Activated T-helper 17 cell treated with anti-CD3 and anti-CD28 coated beads, Interleukin-2, amount 50 U/mL, for 72 hours (primary cell): ENCODE results near the gene SPIB. TPM values are rescaled to one million over a fixed set of nuclear protein-coding genes. Genes with fewer than 3 reads are reported as not detected.
"Not testable (repeated sequence)": the region's sequence is repeated elsewhere in the genome, so short reads cannot be mapped to it uniquely, and the experiment has no call there.

Source experiments
- ATAC-seq: fragments of 150-1000 bp; cut with Tn5 transposase; replicated peaks from 2 replicates; pipeline ENCODE4 v1.10.0; 2021; ENCODE audit warnings: mild to moderate bottlenecking, moderate library complexity
- H3K27ac Mint-ChIP-seq: one replicate; pipeline ENCODE4 v1.8.0; 2022; ENCODE audit warnings: mixed read lengths
- H3K27me3 Mint-ChIP-seq: one replicate; pipeline ENCODE4 v1.8.0; 2022; ENCODE audit warnings: mixed read lengths
- H3K36me3 Mint-ChIP-seq: one replicate; pipeline ENCODE4 v1.8.0; 2022; ENCODE audit warnings: low read depth, mild to moderate bottlenecking, mixed read lengths
- H3K4me1 Mint-ChIP-seq: one replicate; pipeline ENCODE4 v1.8.0; 2022; ENCODE audit warnings: mixed read lengths
- H3K4me3 Mint-ChIP-seq: one replicate; pipeline ENCODE4 v1.8.0; 2022; ENCODE audit warnings: mild to moderate bottlenecking, mixed read lengths
- H3K9me3 Mint-ChIP-seq: one replicate; pipeline ENCODE4 v1.8.0; 2022; ENCODE audit warnings: mixed read lengths
- total RNA-seq, 2 donors: library from RNA; stranded (reverse); gene quantifications; one replicate each; pipeline ENCODE4 v1.2.3, GENCODE V29; 2022

The SPIB gene
- total RNA-seq, 2 donors from 2014 or later = 1.9 to 2.4 TPM

- ATAC-seq = no peak
- Mint-ChIP-seq H3K27ac (no peak overlapping the region), H3K27me3 (peaks cover 21% of the 10 kb centered on the region), H3K9me3 (no peaks in the 10 kb centered on the region), H3K4me1 (peaks cover 3% of the 10 kb centered on the region), H3K4me3 (peak overlapping the region; percentile 87), H3K36me3 (no peaks in the 10 kb centered on the region)
Measured at GRCh38 chr19:50433201-50434180, 14.8 kb downstream of the SPIB start.

GRCh38 chr19:50434525-50434924, 15.8 kb downstream of the SPIB start:
- Mint-ChIP-seq H3K36me3 (no peaks in the 10 kb centered on the region), H3K4me1 (peaks cover 3% of the 10 kb centered on the region), H3K27ac (no peak overlapping the region), H3K27me3 (peaks cover 26% of the 10 kb centered on the region), H3K9me3 (no peaks in the 10 kb centered on the region), H3K4me3 (no peak overlapping the region)
- no peak for ATAC-seq

- peaks cover 3% of the 10 kb centered on the region for H3K4me1 Mint-ChIP-seq
- H3K27ac Mint-ChIP-seq = no peak overlapping the region
- no peaks in the 10 kb centered on the region for H3K9me3 Mint-ChIP-seq
- H3K27me3 Mint-ChIP-seq = peaks cover 30% of the 10 kb centered on the region
- H3K36me3 Mint-ChIP-seq = no peaks in the 10 kb centered on the region
- no peak overlapping the region for H3K4me3 Mint-ChIP-seq
- no peak for ATAC-seq
Measured at GRCh38 chr19:50435221-50435620, 16.5 kb downstream of the SPIB start.

- H3K4me1 Mint-ChIP-seq = peaks cover 3% of the 10 kb centered on the region
- no peak for ATAC-seq
- H3K9me3 Mint-ChIP-seq = no peaks in the 10 kb centered on the region
- H3K27me3 Mint-ChIP-seq = peaks cover 30% of the 10 kb centered on the region
- H3K4me3 Mint-ChIP-seq = no peak overlapping the region
- no peaks in the 10 kb centered on the region for H3K36me3 Mint-ChIP-seq
- no peak overlapping the region for H3K27ac Mint-ChIP-seq
Measured at GRCh38 chr19:50435627-50436026, 16.9 kb downstream of the SPIB start.

- Mint-ChIP-seq H3K4me3 (no peak overlapping the region), H3K27ac (no peak overlapping the region), H3K27me3 (peaks cover 29% of the 10 kb centered on the region), H3K9me3 (no peaks in the 10 kb centered on the region), H3K36me3 (no peaks in the 10 kb centered on the region), H3K4me1 (no peaks in the 10 kb centered on the region)
- ATAC-seq = no peak
Measured at GRCh38 chr19:50437862-50438449, 19.2 kb downstream of the SPIB start.

GRCh38 chr19:50439130-50439529, 20.4 kb downstream of the SPIB start:
- H3K4me1 Mint-ChIP-seq, H3K9me3 Mint-ChIP-seq, H3K36me3 Mint-ChIP-seq, H3K27ac Mint-ChIP-seq, ATAC-seq, H3K4me3 Mint-ChIP-seq: not testable (repeated sequence)
- H3K27me3 Mint-ChIP-seq = peaks cover 32% of the 10 kb centered on the region

GRCh38 chr19:50444059-50444458, 25.3 kb downstream of the SPIB start:
- no peak overlapping the region for H3K27ac Mint-ChIP-seq
- H3K27me3 Mint-ChIP-seq = peaks cover 22% of the 10 kb centered on the region
- no peak for ATAC-seq
- H3K4me3 Mint-ChIP-seq = no peak overlapping the region
- no peaks in the 10 kb centered on the region for H3K36me3 Mint-ChIP-seq
- H3K9me3 Mint-ChIP-seq = no peaks in the 10 kb centered on the region
- no peaks in the 10 kb centered on the region for H3K4me1 Mint-ChIP-seq

- Mint-ChIP-seq H3K27me3 (peaks cover 16% of the 10 kb centered on the region), H3K4me1 (no peaks in the 10 kb centered on the region), H3K9me3 (no peaks in the 10 kb centered on the region), H3K4me3 (no peak overlapping the region), H3K27ac (no peak overlapping the region), H3K36me3 (no peaks in the 10 kb centered on the region)
- ATAC-seq = no peak
Measured at GRCh38 chr19:50447053-50447452, 28.3 kb downstream of the SPIB start.

- no peaks in the 10 kb centered on the region for H3K36me3 Mint-ChIP-seq
- no peaks in the 10 kb centered on the region for H3K9me3 Mint-ChIP-seq
- peaks cover 16% of the 10 kb centered on the region for H3K27me3 Mint-ChIP-seq
- no peak overlapping the region for H3K27ac Mint-ChIP-seq
- no peak for ATAC-seq
- H3K4me3 Mint-ChIP-seq = no peak overlapping the region
- no peaks in the 10 kb centered on the region for H3K4me1 Mint-ChIP-seq
Measured at GRCh38 chr19:50447750-50448149, 29.0 kb downstream of the SPIB start.

GRCh38 chr19:50449236-50449899, 30.6 kb downstream of the SPIB start:
- Mint-ChIP-seq H3K27ac (no peak overlapping the region), H3K9me3 (no peaks in the 10 kb centered on the region), H3K4me1 (no peaks in the 10 kb centered on the region), H3K4me3 (no peak overlapping the region), H3K36me3 (no peaks in the 10 kb centered on the region), H3K27me3 (peaks cover 6% of the 10 kb centered on the region)
- no peak for ATAC-seq

- Mint-ChIP-seq H3K27me3 (peaks cover 3% of the 10 kb centered on the region), H3K9me3 (no peaks in the 10 kb centered on the region), H3K36me3 (no peaks in the 10 kb centered on the region), H3K4me1 (no peaks in the 10 kb centered on the region), H3K4me3 (peak overlapping the region; percentile 18), H3K27ac (no peak overlapping the region)
- no peak for ATAC-seq
Measured at GRCh38 chr19:50450369-50451222, 31.9 kb downstream of the SPIB start.

- Mint-ChIP-seq H3K9me3 (no peaks in the 10 kb centered on the region), H3K27me3 (peaks cover 8% of the 10 kb centered on the region)
- ATAC-seq = no peak
Measured at GRCh38 chr19:50451223-50451534, 32.4 kb downstream of the SPIB start.

GRCh38 chr19:50453243-50453642, 34.5 kb downstream of the SPIB start:
- Mint-ChIP-seq H3K27ac (no peak overlapping the region), H3K4me1 (no peaks in the 10 kb centered on the region), H3K9me3 (no peaks in the 10 kb centered on the region), H3K27me3 (peaks cover 14% of the 10 kb centered on the region), H3K36me3 (no peaks in the 10 kb centered on the region), H3K4me3 (no peak overlapping the region)
- ATAC-seq = no peak

More at GRCh38 chr19:50451223-50451534, 32.4 kb downstream of the SPIB start:
- peak overlapping the region; percentile 18 for H3K4me3 Mint-ChIP-seq
- H3K36me3 Mint-ChIP-seq = no peaks in the 10 kb centered on the region
- no peak overlapping the region for H3K27ac Mint-ChIP-seq
- no peaks in the 10 kb centered on the region for H3K4me1 Mint-ChIP-seq

GRCh38 chr19:50455992-50456391, 37.3 kb downstream of the SPIB start:
- Mint-ChIP-seq H3K36me3 (no peaks in the 10 kb centered on the region), H3K4me1 (peaks cover 6% of the 10 kb centered on the region), H3K27ac (no peak overlapping the region), H3K4me3 (no peak overlapping the region), H3K9me3 (no peaks in the 10 kb centered on the region), H3K27me3 (peaks cover 11% of the 10 kb centered on the region)
- no peak for ATAC-seq
